Embryonic facial prominence (tissue), 1 donor: ENCODE measurements around the gene MIB1.
"Not testable (repeated sequence)": the region's sequence is repeated elsewhere in the genome, so short reads cannot be mapped to it uniquely, and the experiment has no call there.

ENCODE experiments used
- DNase-seq: peaks from one replicate; pipeline ENCODE4 v3.0.0-alpha.2; 2016; ENCODE audit errors: extremely low spot score

The MIB1 gene

DNA sequence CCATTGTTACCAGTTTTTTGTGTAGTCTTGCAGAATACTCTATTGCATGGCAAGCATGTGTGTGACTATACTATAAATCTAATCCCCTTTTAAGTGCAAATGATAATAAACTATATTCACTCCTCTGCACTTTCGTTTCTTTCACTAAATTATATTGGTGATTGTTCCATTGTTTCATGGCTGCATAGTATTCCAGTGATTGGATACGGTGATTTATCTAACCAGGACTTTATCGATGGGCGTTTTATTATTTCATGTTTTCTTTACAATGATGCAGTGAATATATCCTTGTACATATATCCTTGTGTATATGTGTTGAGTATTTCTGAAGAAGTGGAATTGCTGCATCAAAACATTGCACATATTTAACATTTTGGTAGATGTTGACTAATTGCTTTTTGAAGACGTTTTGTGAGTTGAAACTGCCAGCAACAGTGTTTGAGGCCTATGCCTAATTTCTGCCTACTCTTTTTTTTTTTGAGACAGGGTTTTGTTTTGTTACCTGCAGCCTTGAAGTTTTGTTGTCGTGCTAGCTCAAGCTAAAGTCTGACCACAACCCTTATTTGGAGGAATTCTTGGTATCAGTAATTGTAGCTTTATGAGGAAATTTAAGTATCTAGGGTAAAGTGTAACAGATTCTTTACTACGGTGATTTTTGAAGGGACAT, 2.7 kb downstream of the MIB1 start:
- no peak for DNase-seq

DNA sequence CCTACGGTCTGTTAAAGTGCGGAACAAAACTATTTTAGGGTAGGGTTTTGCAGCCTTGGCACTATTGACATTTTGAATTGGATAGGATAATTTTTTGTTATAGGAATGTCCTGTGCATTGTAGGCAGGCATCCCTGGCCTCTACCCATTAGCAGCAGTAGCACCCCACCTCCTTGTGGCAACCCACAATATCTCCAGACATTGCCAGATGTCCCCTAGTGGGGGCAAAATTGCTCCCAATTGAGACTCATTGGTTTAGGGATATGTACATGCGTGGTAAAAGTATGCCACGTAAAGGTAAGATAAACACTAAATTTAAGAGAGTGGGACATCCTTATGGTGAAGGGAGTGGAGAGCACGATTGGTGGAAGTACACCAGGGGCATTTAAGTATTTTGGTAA, 4.6 kb downstream of the MIB1 start:
- DNase-seq, result no peak

GRCh38 chr18:21747268-21747667, 6.7 kb downstream of the MIB1 start:
- no peak for DNase-seq

GRCh38 chr18:21747764-21748693, 7.4 kb downstream of the MIB1 start:
- DNase-seq, result no peak

GRCh38 chr18:21757833-21758232, 17.2 kb downstream of the MIB1 start:
- DNase-seq, result no peak

DNA sequence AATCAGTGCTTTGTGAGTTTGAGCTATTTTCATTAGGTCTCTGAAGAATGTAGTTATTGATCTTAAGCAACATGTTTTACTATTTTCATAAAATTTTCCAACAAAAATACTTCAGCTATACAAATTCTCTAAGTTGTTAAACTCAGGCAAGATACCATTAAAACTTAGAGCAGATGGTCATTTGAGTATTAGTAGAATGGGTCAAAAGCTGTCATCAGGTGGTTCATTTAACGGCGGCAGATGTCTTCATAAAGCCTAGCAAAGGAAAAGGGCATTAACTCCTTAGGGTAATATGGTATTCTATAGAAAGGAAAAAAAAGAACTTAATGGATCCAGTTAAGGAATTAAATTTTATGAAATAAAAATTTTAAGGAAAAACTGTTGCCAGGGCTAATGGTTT, 19.2 kb downstream of the MIB1 start:
- no peak for DNase-seq

GRCh38 chr18:21760321-21760720, 19.7 kb downstream of the MIB1 start:
- DNase-seq, result no peak

GRCh38 chr18:21761471-21762115, 21.0 kb downstream of the MIB1 start:
- DNase-seq, result no peak

DNA sequence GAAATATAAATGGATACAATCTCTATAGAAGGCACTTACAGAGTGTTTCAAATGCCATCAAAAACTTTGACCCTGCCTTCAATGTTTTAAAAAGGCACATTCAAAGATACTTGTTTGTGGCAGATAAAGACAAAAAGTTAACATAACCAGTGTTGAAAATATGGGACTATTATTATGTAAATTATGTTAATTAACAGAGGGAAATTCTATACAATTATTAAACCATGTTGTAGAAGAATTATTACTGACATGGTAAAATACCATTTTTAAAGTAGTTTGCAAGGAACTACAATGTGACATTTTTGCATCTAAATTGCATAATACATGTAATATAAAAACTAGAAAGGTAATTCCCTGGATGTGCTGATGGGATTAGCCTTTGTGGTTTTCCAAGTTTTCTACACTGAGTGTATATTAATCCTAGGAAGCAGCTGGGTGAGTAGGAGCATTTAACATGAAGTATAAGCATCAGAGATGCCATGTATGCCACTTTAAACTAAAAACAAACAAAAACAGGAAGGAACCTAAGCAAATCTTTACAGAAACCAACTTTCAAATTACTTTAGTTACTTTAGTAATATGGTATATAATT, 21.7 kb downstream of the MIB1 start:
- DNase-seq, result no peak

- no peak for DNase-seq
These were observed 23.5 kb downstream of the MIB1 start for GRCh38 chr18:21763846-21764646.

DNA sequence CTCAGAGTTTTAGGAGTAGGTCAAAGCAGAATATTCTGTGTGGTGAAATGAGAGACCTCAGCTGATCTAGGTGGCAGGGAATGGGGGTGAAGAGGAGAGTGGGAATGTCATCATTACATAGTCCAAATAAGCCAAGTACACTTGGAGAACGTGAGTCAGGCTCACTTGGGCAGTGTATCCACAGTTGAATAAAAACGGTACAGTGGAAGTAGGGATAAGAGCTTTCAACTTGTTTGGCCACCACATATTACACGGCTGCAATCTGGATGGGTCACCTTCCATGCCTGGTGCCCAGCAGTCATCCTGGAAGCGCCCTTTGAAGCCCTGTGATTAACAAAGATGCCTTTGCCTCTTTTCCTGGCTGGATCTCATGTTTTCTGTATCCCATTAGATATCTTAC, 28.6 kb downstream of the MIB1 start:
- no peak for DNase-seq

DNA sequence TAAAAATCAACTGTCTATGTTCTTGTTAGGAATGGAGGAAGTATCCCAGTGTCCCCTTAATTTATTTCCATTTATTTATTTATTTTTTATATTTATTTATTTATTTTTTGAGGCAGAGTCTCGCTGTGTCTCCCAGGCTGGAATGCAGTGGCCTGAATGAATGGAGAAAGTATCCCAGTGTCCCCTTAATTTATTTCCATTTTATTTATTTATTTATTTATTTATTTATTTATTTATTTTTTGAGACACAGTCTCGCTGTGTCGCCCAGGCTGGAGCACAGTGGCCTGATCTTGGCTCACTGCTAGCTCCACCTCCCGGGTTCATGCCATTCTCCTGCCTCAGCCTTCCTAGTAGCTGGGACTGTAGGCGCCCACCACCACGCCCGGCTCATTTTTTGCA, 34.1 kb downstream of the MIB1 start:
- no peak for DNase-seq

GRCh38 chr18:21777814-21778213, 37.2 kb downstream of the MIB1 start:
- no peak for DNase-seq

GRCh38 chr18:21786526-21786925, 45.9 kb downstream of the MIB1 start:
- DNase-seq, result no peak

GRCh38 chr18:21796089-21796488, 55.5 kb downstream of the MIB1 start:
- DNase-seq, result not testable (repeated sequence)

DNA sequence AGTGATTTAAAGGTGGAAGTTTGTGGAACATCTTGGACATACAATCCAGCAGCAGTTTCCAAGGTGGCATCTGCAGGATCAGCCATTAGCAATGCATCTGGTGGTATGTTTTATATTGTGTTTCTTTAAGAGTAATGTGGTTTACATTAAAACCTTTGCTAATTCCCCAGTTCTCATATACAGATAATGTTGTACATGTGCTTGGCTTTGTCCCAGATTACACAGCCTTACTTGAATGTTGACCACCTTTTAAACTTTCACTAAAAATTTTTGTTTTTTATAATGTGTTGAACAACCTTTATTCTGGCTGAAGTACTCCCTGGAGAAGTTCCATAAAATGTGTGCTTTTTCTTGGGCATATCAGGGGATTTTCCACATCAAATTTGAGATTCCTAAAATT, 57.5 kb downstream of the MIB1 start:
- DNase-seq, result no peak

GRCh38 chr18:21799721-21800120, 59.1 kb downstream of the MIB1 start:
- DNase-seq, result no peak

GRCh38 chr18:21803495-21803894, 62.9 kb downstream of the MIB1 start:
- DNase-seq, result no peak

DNA sequence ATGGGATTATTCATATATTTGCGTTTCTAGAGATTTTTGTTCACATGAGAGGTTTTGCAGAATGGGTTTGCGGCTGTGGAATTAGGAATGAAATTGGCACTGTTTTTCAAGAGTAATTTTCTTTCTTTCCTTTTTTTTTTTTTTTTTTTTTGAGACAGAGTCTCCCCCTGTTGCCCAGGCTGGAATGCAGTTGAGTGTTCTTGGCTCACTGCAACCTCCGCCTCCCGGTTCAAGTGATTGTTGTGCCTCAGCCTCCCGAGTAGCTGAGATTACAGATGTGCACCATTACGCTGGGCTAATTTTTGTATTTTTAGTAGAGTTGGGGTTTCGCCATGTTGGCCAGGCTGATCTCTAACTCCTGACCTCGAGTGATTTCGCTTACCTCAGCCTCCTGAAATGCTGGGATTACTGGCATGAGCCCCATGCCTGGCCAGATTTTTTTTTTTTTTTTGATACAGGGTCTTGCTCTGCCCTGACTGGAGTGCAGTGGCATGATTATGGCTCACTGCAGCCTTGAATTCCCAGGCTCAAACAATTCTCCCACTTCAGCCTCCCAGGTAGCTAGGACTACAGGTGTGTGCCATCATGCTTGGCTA, 65.3 kb downstream of the MIB1 start:
- no peak for DNase-seq

GRCh38 chr18:21808185-21808584, 67.6 kb downstream of the MIB1 start:
- DNase-seq, result no peak

GRCh38 chr18:21809725-21810124, 69.1 kb downstream of the MIB1 start:
- DNase-seq, result no peak
